Measurements from ENCODE around the gene FKBP1A. TPM values are rescaled to one million over a fixed set of nuclear protein-coding genes. Genes with fewer than 3 reads are reported as not detected.

The FKBP1A gene
- 100 to 1,000 TPM; 247 to 252 TPM for total RNA-seq

GRCh38 chr20:1392693-1393506 is at the start of gene FKBP1A:
TSS of gene FKBP1A (minus strand) at chr20:1393054. CDS start at chr20:1392998, 56 bp downstream.
- H3K36me3 Mint-ChIP-seq = peaks cover 21% of the 10 kb centered on the region
- ChIA-PET POLR2A (interaction anchor here (0.9 to 3.5 kb wide), 5 partner anchors 11 to 106 kb away, joined by 3 to 27 read pairs (median 4); no protein-coding TSS in a partner anchor), CTCF (interaction anchor here (0.6 to 2.5 kb wide), 13 partner anchors 13 to 80 kb away, joined by 3 to 11 read pairs (median 5); partner anchors contain the start of gene NSFL1C)
- H3K27me3 Mint-ChIP-seq = no peaks in the 10 kb centered on the region
- intact Hi-C loops (cut with micrococcal nuclease) = loop anchor here (1.0 to 10.0 kb wide), 6 partner anchors 35 to 558 kb away; partner anchors contain the start of genes FAM110A, PSMF1 and SNPH
- peak; percentile 95 for DNase-seq
- H3K27ac Mint-ChIP-seq = peak within 1 kb of the TSS; percentile 92
- H3K4me3 Mint-ChIP-seq = peak within 1 kb of the TSS; percentile 94
- H3K4me1 Mint-ChIP-seq (ENCODE audit: low read depth) = peaks cover 50% of the 10 kb centered on the region
- H3K9me3 Mint-ChIP-seq = peaks cover 8% of the 10 kb centered on the region

DNA sequence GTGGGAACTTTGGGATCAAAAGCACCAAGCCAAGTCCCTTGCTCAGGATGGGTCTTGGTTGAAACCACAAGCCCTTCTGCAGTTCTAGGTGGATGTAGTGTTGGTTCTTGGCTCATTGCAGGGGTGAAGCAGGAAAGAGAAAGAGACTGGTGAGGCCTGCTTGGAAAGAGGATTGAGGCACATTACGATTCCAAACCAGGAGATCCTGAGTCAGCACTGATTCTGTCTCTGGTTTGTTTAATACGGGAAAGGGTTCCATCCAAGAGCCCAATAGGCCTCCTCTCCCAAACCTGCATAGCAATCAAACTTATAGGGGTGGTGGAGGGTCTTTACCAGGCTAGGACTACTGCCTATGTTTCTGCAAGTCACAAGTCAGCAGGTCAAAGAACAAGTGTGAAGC is 49.5 kb upstream of the FKBP1A start:
- Mint-ChIP-seq H3K27me3 (no peaks in the 10 kb centered on the region), H3K9me3 (no peaks in the 10 kb centered on the region), H3K27ac (no peak overlapping the region), H3K4me1 (ENCODE audit: low read depth) (peaks cover 6% of the 10 kb centered on the region), H3K36me3 (peaks cover 20% of the 10 kb centered on the region), H3K4me3 (no peak overlapping the region)
- ChIA-PET POLR2A (no interaction called here), CTCF (no interaction called here)
- DNase-seq = no peak
- intact Hi-C loops (cut with micrococcal nuclease) = no loop called here

- Mint-ChIP-seq H3K4me1 (ENCODE audit: low read depth) (peaks cover 9% of the 10 kb centered on the region), H3K4me3 (no peak overlapping the region), H3K9me3 (no peaks in the 10 kb centered on the region), H3K27ac (no peak overlapping the region), H3K36me3 (peaks cover 18% of the 10 kb centered on the region), H3K27me3 (no peaks in the 10 kb centered on the region)
- CTCF ChIA-PET = interaction anchor here (1.2 to 1.4 kb wide), 2 partner anchors 9 to 62 kb away, joined by 5 to 8 read pairs; no protein-coding TSS in a partner anchor
- POLR2A ChIA-PET = no interaction called here
- DNase-seq = no peak
- intact Hi-C loops (cut with micrococcal nuclease) = no loop called here
Measured at GRCh38 chr20:1441133-1441532, 48.3 kb upstream of the FKBP1A start.

- H3K4me3 Mint-ChIP-seq = no peak overlapping the region
- peak; percentile 24 for DNase-seq
- POLR2A ChIA-PET = no interaction called here
- no peaks in the 10 kb centered on the region for H3K27me3 Mint-ChIP-seq
- no peak overlapping the region for H3K27ac Mint-ChIP-seq
- H3K9me3 Mint-ChIP-seq = no peaks in the 10 kb centered on the region
- H3K36me3 Mint-ChIP-seq = peaks cover 10% of the 10 kb centered on the region
- peaks cover 18% of the 10 kb centered on the region for H3K4me1 Mint-ChIP-seq (ENCODE audit: low read depth)
- CTCF ChIA-PET = interaction anchor here (1.2 to 2.6 kb wide), 5 partner anchors 10 to 127 kb away, joined by 3 to 9 read pairs (median 5); partner anchors contain the start of gene NSFL1C
- intact Hi-C loops (cut with micrococcal nuclease) = no loop called here
Measured at GRCh38 chr20:1440024-1440423, 47.2 kb upstream of the FKBP1A start.

GRCh38 chr20:1438361-1438760 is 45.5 kb upstream of the FKBP1A start:
- no peaks in the 10 kb centered on the region for H3K27me3 Mint-ChIP-seq
- intact Hi-C loops (cut with micrococcal nuclease) = loop anchor here (5.0 kb wide), 1 partner anchor 211 kb away; the partner anchor contains the start of gene RAD21L1
- H3K9me3 Mint-ChIP-seq = no peaks in the 10 kb centered on the region
- H3K4me1 Mint-ChIP-seq (ENCODE audit: low read depth) = peaks cover 27% of the 10 kb centered on the region
- peaks cover 13% of the 10 kb centered on the region for H3K36me3 Mint-ChIP-seq
- POLR2A ChIA-PET = no interaction called here
- no peak overlapping the region for H3K4me3 Mint-ChIP-seq
- CTCF ChIA-PET = interaction anchor here (0.8 to 4.3 kb wide), 14 partner anchors 10 to 138 kb away, joined by 3 to 59 read pairs (median 5); partner anchors contain the start of genes FKBP1A and NSFL1C
- H3K27ac Mint-ChIP-seq = no peak overlapping the region
- no peak for DNase-seq

DNA sequence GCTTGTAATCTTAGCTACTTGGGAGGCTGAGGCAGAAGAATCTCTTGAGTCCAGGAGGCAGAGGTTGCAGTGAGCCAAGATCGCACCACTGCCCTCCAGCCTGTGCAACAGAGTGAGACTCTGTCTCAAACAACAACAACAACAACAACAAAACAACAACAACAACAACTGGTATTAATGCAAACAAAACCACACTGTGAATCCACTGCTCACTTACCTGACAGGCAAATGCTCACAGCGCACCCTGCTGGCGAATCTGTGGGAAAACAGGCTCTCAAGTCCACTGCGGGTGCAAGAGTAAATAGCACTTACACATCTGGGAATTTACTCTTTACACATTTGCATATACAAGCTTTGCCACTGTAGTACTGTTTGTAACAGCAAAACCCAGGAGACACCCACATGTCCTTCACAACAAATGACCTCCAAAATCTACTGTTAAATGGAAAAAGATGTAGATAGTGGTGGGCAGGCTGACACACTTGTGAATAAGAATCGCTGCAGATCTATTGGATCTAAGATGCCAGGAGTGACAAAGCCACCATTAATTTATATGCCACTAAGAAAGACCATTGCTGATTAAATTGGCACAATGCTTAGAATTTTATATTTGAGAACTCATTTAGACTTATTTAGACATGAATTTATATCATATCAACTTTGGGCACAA is 44.5 kb upstream of the FKBP1A start:
- peak; percentile 87 for DNase-seq
- Mint-ChIP-seq H3K27ac (no peak overlapping the region), H3K36me3 (peaks cover 11% of the 10 kb centered on the region), H3K4me3 (peak overlapping the region; percentile 20), H3K27me3 (no peaks in the 10 kb centered on the region), H3K9me3 (no peaks in the 10 kb centered on the region), H3K4me1 (ENCODE audit: low read depth) (peaks cover 27% of the 10 kb centered on the region)
- ChIA-PET CTCF (interaction anchor here (0.6 to 4.3 kb wide), 27 partner anchors 11 to 224 kb away, joined by 3 to 59 read pairs (median 5); partner anchors contain the start of genes FKBP1A and NSFL1C), POLR2A (no interaction called here)
- intact Hi-C loops (cut with micrococcal nuclease) = loop anchor here (1.0 to 5.0 kb wide), 3 partner anchors 29 to 210 kb away; partner anchors contain the start of genes NSFL1C and RAD21L1

- intact Hi-C loops (cut with micrococcal nuclease) = loop anchor here (2.0 to 5.0 kb wide), 2 partner anchors 31 to 209 kb away; partner anchors contain the start of genes NSFL1C and RAD21L1
- Mint-ChIP-seq H3K9me3 (no peaks in the 10 kb centered on the region), H3K27ac (no peak overlapping the region), H3K27me3 (no peaks in the 10 kb centered on the region), H3K4me1 (ENCODE audit: low read depth) (peaks cover 23% of the 10 kb centered on the region), H3K4me3 (no peak overlapping the region), H3K36me3 (peaks cover 11% of the 10 kb centered on the region)
- POLR2A ChIA-PET = no interaction called here
- CTCF ChIA-PET = interaction anchor here (0.6 to 4.3 kb wide), 15 partner anchors 13 to 223 kb away, joined by 3 to 59 read pairs (median 5); partner anchors contain the start of gene NSFL1C
- no peak for DNase-seq
Measured at GRCh38 chr20:1436263-1436662, 43.4 kb upstream of the FKBP1A start.

DNA sequence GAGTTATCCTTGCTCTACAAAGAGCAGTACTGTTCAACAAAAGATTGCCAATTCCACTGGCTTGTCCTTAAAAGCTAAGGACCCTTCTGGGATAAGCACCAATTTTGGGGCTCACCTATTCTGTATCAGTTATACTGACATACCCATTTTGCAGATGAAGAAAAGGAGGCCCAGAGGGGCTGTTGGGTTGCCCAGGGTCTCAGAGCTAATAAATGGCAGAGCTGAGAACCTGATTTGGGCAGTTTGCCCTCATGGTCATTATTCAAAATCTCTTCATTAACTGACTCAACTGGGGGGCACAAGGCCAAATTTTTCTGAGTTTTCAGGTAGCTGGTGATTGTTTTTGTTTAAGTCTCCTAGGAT is 42.5 kb upstream of the FKBP1A start:
- intact Hi-C loops (cut with micrococcal nuclease) = loop anchor here (1.0 to 5.0 kb wide), 5 partner anchors 44 to 208 kb away; partner anchors contain the start of gene RAD21L1
- no peak overlapping the region for H3K4me3 Mint-ChIP-seq
- CTCF ChIA-PET = interaction anchor here (0.7 to 4.3 kb wide), 9 partner anchors 22 to 222 kb away, joined by 3 to 59 read pairs (median 3); partner anchors contain the start of gene NSFL1C
- H3K4me1 Mint-ChIP-seq (ENCODE audit: low read depth) = peaks cover 23% of the 10 kb centered on the region
- POLR2A ChIA-PET = interaction anchor here (0.6 to 1.2 kb wide), 3 partner anchors 107 to 168 kb away, joined by 3 read pairs; no protein-coding TSS in a partner anchor
- no peaks in the 10 kb centered on the region for H3K9me3 Mint-ChIP-seq
- DNase-seq = no peak
- no peak overlapping the region for H3K27ac Mint-ChIP-seq
- H3K27me3 Mint-ChIP-seq = no peaks in the 10 kb centered on the region
- peaks cover 11% of the 10 kb centered on the region for H3K36me3 Mint-ChIP-seq

GRCh38 chr20:1434571-1435336 is 41.9 kb upstream of the FKBP1A start:
- peak; percentile 86 for DNase-seq
- peaks cover 23% of the 10 kb centered on the region for H3K4me1 Mint-ChIP-seq (ENCODE audit: low read depth)
- POLR2A ChIA-PET = interaction anchor here (0.6 to 1.2 kb wide), 3 partner anchors 107 to 167 kb away, joined by 3 read pairs; no protein-coding TSS in a partner anchor
- H3K36me3 Mint-ChIP-seq = peaks cover 11% of the 10 kb centered on the region
- no peaks in the 10 kb centered on the region for H3K9me3 Mint-ChIP-seq
- CTCF ChIA-PET = interaction anchor here (0.7 to 4.3 kb wide), 6 partner anchors 22 to 133 kb away, joined by 3 to 59 read pairs (median 9); partner anchors contain the start of gene NSFL1C
- H3K27ac Mint-ChIP-seq = peak overlapping the region; percentile 38
- no peaks in the 10 kb centered on the region for H3K27me3 Mint-ChIP-seq
- intact Hi-C loops (cut with micrococcal nuclease) = loop anchor here (1.0 to 5.0 kb wide), 5 partner anchors 43 to 207 kb away; partner anchors contain the start of gene RAD21L1
- no peak overlapping the region for H3K4me3 Mint-ChIP-seq

GRCh38 chr20:1431158-1431557 is 38.3 kb upstream of the FKBP1A start:
- H3K9me3 Mint-ChIP-seq = no peaks in the 10 kb centered on the region
- DNase-seq = no peak
- intact Hi-C loops (cut with micrococcal nuclease) = no loop called here
- CTCF ChIA-PET = interaction anchor here (0.6 kb wide), 1 partner anchor 193 kb away, joined by 3 read pairs; no protein-coding TSS in a partner anchor
- H3K27me3 Mint-ChIP-seq = no peaks in the 10 kb centered on the region
- no peak overlapping the region for H3K4me3 Mint-ChIP-seq
- H3K27ac Mint-ChIP-seq = no peak overlapping the region
- POLR2A ChIA-PET = no interaction called here
- peaks cover 27% of the 10 kb centered on the region for H3K4me1 Mint-ChIP-seq (ENCODE audit: low read depth)
- peaks cover 9% of the 10 kb centered on the region for H3K36me3 Mint-ChIP-seq

DNA sequence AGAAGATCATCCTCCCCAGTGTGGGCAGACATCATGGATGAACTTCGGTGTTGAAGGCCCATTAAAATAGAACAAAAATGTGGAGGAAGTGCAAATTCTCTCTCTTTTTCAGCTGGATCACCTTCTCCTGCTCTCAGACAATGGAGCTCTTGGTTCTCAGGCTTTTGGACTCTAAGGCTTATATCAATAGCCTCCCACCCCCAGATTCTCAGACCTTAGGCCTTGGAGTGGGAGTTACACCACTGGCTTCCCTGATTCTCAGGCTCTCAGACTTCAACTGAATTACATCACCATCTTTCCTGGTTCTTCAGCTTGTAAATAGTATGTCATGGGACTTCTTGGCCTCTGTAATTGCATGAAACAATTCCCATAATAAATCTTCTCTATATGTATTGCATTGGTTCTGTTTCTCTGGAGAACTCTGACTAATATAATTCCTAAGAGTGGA is 37.2 kb upstream of the FKBP1A start:
- Mint-ChIP-seq H3K36me3 (peaks cover 9% of the 10 kb centered on the region), H3K9me3 (no peaks in the 10 kb centered on the region), H3K4me3 (no peak overlapping the region), H3K27me3 (no peaks in the 10 kb centered on the region), H3K4me1 (ENCODE audit: low read depth) (peaks cover 18% of the 10 kb centered on the region), H3K27ac (no peak overlapping the region)
- ChIA-PET POLR2A (no interaction called here), CTCF (no interaction called here)
- intact Hi-C loops (cut with micrococcal nuclease) = no loop called here
- DNase-seq = no peak

Measured in activated CD4-positive, alpha-beta memory T cell treated with anti-CD3 and anti-CD28 coated beads for 36 hours (primary cell).